HG03378 (cell line): ENCODE data around the gene NMRAL1.

Experiments used
- ATAC-seq: cut with Tn5 transposase; IDR thresholded peaks from one replicate; pipeline ENCODE4 v1.9.1; 2021; ENCODE audit warnings: mild to moderate bottlenecking, moderate library complexity; ENCODE audit not compliant: unreplicated experiment

NMRAL1 gene

GRCh38 chr16:4467916-4468315, 6.5 kb downstream of the NMRAL1 start:
- no peak for ATAC-seq

GRCh38 chr16:4465977-4466779, 8.2 kb downstream of the NMRAL1 start:
- no peak for ATAC-seq

GRCh38 chr16:4463522-4464163, 10.8 kb downstream of the NMRAL1 start:
- no peak for ATAC-seq

GRCh38 chr16:4461250-4462085, 13.0 kb downstream of the NMRAL1 start:
- no peak for ATAC-seq

- no peak for ATAC-seq
These were observed 13.5 kb downstream of the NMRAL1 start for GRCh38 chr16:4460936-4461249.

- no peak for ATAC-seq
These were observed 18.5 kb downstream of the NMRAL1 start for GRCh38 chr16:4455951-4456350.

- no peak for ATAC-seq
These were observed 19.3 kb downstream of the NMRAL1 start for GRCh38 chr16:4455081-4455480.

GRCh38 chr16:4454623-4455022, 19.8 kb downstream of the NMRAL1 start:
- ATAC-seq = no peak

- ATAC-seq = no peak
These were observed 21.8 kb downstream of the NMRAL1 start for GRCh38 chr16:4452674-4453073.

- no peak for ATAC-seq
These were observed 23.4 kb downstream of the NMRAL1 start for GRCh38 chr16:4450931-4451519.

- no peak for ATAC-seq
These were observed 24.0 kb downstream of the NMRAL1 start for GRCh38 chr16:4450430-4450829.

- no peak for ATAC-seq
These were observed 30.4 kb downstream of the NMRAL1 start for GRCh38 chr16:4443986-4444385.

- no peak for ATAC-seq
These were observed 31.2 kb downstream of the NMRAL1 start for GRCh38 chr16:4443271-4443670.

- ATAC-seq = no peak
These were observed 32.1 kb downstream of the NMRAL1 start for GRCh38 chr16:4442371-4442770.

- no peak for ATAC-seq
These were observed 37.1 kb downstream of the NMRAL1 start for GRCh38 chr16:4437366-4437765.

- ATAC-seq = no peak
These were observed 38.9 kb downstream of the NMRAL1 start for GRCh38 chr16:4435337-4436067.

GRCh38 chr16:4433914-4434787, 40.3 kb downstream of the NMRAL1 start:
- ATAC-seq = no peak

GRCh38 chr16:4433228-4433627, 41.2 kb downstream of the NMRAL1 start:
- ATAC-seq = no peak

GRCh38 chr16:4431023-4431422, 43.4 kb downstream of the NMRAL1 start:
- no peak for ATAC-seq

- ATAC-seq = no peak
These were observed 45.9 kb downstream of the NMRAL1 start for GRCh38 chr16:4428500-4428899.
